ENCODE measurements around the gene D2HGDH. TPM values are rescaled to one million over a fixed set of nuclear protein-coding genes. Genes with fewer than 3 reads are reported as not detected.
A peak's percentile ranks its signal among the peaks of the same experiment; 100 is the strongest.

D2HGDH gene
- total and polyA plus RNA-seq, 7 donors = 6.0 to 36.9 (median 12.0) TPM

DNA sequence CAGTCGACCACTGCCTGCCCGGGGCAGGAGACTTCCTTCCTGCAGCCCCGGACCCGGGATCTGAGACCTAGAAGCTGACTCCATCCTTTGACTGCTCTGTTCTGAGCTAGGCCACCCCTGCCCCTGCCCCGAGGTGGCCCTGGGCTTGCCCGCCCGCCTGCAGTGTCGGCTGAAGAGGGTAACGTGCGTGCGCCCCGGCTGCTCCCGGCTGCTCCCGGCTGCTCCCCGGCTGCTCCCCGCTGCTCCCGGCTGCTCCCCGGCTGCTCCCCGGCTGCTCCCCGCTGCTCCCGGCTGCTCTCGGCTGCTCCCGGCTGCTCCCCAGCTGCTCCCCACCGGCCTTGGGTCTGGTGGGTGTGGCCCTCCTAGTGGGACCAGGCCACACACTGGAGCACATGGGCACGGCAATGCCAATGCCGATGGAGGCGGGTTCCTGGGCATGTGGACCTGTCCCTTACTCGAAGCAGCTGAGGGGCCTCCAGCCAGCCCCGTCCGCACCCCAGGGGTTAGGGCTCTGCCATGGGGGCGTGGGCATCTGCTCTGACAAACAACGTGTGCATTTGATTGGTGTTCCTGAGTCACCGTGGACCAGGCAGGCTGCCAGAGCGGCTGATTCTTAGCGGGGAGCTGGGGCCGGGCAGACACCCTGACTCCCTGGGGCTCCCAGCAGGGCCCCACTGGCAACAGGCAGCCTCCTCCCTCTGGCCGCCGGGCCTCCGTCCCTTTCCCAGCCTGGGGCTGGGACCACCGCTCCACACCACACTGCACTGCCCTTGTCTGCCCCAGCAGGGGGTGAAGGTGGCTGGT is 40.2 kb downstream of the D2HGDH start:
- DNase-seq = peak; percentile 62
- no peaks in the 10 kb centered on the region for H3K36me3 ChIP-seq
- peaks cover 0 to 10% (median 8%) of the 10 kb centered on the region in 4 donors for H3K4me1 ChIP-seq
- 13 to 56% methylated on average over 40 of the region's 40 CpGs for WGBS, 2 donors
- H3K9me3 ChIP-seq = no peaks in the 10 kb centered on the region
- intact Hi-C loops (cut with DNase I) = no loop called here
- TF ChIP-seq POLR2AphosphoS5 (IDR thresholded peaks at IDR 0.05) = no peak
- no peak for TF ChIP-seq POLR2A (IDR thresholded peaks at IDR 0.05)
- TF ChIP-seq, protein P1, sequence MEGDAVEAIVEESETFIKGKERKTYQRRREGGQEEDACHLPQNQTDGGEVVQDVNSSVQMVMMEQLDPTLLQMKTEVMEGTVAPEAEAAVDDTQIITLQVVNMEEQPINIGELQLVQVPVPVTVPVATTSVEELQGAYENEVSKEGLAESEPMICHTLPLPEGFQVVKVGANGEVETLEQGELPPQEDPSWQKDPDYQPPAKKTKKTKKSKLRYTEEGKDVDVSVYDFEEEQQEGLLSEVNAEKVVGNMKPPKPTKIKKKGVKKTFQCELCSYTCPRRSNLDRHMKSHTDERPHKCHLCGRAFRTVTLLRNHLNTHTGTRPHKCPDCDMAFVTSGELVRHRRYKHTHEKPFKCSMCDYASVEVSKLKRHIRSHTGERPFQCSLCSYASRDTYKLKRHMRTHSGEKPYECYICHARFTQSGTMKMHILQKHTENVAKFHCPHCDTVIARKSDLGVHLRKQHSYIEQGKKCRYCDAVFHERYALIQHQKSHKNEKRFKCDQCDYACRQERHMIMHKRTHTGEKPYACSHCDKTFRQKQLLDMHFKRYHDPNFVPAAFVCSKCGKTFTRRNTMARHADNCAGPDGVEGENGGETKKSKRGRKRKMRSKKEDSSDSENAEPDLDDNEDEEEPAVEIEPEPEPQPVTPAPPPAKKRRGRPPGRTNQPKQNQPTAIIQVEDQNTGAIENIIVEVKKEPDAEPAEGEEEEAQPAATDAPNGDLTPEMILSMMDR (IDR thresholded peaks at IDR 0.05) = no peak
- no peak for TF ChIP-seq EP300 (IDR thresholded peaks at IDR 0.05)
- H3K4me3 ChIP-seq = no peak overlapping the region
- H3K27me3 ChIP-seq = peaks cover 5 to 69% (median 40%) of the 10 kb centered on the region in 3 donors
- H3K27ac ChIP-seq = no peak overlapping the region

DNA sequence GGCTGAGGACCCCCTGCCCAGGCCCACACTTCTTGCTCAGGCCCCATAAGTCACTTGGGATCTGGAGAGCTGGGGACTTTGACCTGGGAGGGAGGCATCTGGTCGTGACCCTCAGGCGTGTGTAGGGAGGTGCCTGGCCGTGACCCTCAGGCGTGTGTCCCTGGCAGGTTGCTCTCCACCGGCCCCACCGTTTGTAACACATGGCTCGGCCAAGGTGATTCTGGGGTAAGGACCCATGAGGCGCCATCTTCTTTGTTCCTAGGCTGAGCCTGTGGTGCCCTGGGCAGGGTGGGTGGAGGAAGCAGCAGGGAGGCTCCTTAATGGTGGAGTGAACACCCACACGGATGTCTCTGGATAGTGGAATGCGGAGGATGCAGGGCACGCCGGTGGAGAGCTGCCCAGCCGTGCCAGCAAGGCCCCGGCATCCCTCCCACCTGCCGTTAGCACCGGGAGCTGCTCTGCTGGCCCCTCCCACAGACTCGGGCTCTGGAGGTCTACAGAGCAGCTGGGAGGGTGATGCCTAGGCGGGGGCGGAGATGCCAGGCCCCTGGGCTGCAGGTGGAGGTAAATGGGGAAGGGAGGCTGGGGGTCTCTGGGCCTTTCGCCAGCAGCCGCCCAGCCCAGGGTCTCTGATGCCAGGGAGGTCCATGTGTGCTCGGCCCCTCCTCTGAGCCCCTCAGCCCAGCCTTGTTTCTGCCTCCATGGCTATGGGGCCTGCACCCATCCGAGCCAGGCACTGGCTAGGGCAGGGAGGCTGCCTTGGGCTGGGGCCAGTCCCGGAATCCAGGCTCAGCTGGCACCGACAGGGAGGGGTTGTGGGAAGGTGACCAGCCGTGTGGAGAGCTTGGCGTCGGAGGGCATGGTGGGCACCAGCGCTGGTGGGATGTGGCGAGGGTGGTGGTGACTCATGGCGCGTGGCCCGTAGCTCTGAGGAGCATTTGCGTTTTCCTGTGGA is 41.1 kb downstream of the D2HGDH start:
- WGBS, 2 donors = 16 to 74% methylated on average over 34 of the region's 34 CpGs
- intact Hi-C loops (cut with DNase I) = no loop called here

DNA sequence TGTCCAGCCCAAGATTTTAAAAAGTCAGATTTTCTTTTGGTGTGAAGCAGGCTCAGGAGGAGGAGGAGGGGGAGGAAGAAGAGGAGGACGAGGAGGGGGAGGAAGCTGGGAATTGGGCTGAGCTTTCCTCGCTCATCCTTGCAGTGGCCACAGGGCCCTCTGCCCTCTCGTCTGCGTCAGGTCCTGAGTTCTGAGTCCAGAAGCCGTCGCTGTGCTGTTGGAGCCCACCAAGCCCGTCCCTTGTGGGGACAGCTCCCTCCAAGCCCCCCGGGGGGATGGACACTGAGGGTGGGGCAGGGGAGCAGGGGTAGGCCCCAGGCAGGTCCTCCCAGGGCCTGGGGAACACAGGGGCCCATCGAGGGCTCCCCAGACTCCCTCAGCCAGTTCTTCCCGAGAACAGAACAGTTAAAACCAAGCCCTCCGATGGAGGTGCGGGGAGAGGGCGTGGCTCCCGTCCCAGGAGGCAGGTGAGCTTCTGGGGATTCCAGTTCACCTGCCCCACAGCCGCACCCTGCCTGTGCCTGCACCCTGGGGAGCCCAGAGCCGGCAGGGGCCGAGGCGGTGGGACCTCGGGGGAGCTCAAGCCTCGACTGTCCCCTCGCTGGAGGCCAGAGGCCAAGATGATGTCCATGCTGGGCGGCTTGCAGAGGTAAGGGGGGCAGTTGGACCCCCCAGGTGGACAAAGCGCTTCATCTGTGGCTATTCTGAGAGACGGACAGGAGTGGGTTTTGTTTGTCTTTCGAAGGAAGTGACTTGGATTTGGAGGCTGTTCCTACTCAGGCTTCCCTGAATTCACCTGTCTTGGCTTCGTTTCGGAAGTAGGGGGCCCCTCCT is 42.1 kb downstream of the D2HGDH start, which contains the start of gene GAL3ST2:
Gene GAL3ST2, plus strand, starts transcription at position 487 of the 834 bp plus-strand sequence. Its CDS starts 134 bp downstream, at position 621.
- no peak for TF ChIP-seq POLR2A (IDR thresholded peaks at IDR 0.05)
- no peak for TF ChIP-seq EP300 (IDR thresholded peaks at IDR 0.05)
- TF ChIP-seq POLR2AphosphoS5 (IDR thresholded peaks at IDR 0.05) = no peak
- TF ChIP-seq, protein P1 (IDR thresholded peaks at IDR 0.05) = no peak
- Histone ChIP-seq H3K4me3 (no peak within 1 kb of the TSS), H3K27me3 (peaks cover 0 to 58% (median 40%) of the 10 kb centered on the region in 3 donors), H3K36me3 (no peaks in the 10 kb centered on the region), H3K27ac (no peak within 1 kb of the TSS), H3K9me3 (no peaks in the 10 kb centered on the region), H3K4me1 (peaks cover 0 to 4% (median 3%) of the 10 kb centered on the region in 4 donors)
- intact Hi-C loops (cut with DNase I) = no loop called here
- DNase-seq = peak; percentile 53
- WGBS, 2 donors = 16 to 67% methylated on average over 27 of the region's 27 CpGs

More for the DNA sequence above, 41.1 kb downstream of the D2HGDH start:
- H3K27ac ChIP-seq = no peak overlapping the region
- peaks cover 0 to 10% (median 8%) of the 10 kb centered on the region in 4 donors for H3K4me1 ChIP-seq
- TF ChIP-seq EP300 (IDR thresholded peaks at IDR 0.05) = no peak
- TF ChIP-seq, protein P1 (IDR thresholded peaks at IDR 0.05) = no peak
- no peak for TF ChIP-seq POLR2A (IDR thresholded peaks at IDR 0.05)
- TF ChIP-seq POLR2AphosphoS5 (IDR thresholded peaks at IDR 0.05) = no peak
- H3K4me3 ChIP-seq = no peak overlapping the region
- no peaks in the 10 kb centered on the region for H3K36me3 ChIP-seq
- H3K9me3 ChIP-seq = no peaks in the 10 kb centered on the region
- DNase-seq = peak; percentile 57
- peaks cover 5 to 69% (median 40%) of the 10 kb centered on the region in 3 donors for H3K27me3 ChIP-seq

DNA sequence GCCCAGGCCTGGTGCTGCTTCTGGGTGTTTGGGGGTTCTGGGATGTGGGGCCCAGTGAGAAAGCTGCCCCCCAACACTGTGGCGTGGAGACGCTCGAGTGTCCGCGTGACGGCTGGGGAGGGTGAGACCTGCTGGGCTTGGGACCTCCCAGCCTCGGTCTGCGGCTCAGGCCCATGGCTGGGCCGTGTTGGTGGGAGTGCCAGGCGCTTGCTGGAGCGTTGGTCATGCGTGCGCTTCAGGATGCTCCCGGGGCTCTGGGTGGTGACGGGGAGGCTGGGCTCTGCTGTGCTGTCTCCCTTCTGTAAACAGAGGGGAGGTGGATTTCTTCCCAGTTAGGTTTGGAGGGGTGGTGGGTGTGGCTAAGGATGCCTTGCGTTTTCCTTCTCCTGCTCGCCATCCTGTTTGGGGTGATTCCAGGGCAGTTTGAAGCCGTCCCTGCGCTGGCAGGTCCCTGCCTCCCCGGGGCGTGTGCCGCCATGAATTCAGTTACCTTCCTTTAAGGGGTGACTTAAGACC is 42.8 kb downstream of the D2HGDH start:
- TF ChIP-seq EP300 (IDR thresholded peaks at IDR 0.05) = no peak
- TF ChIP-seq POLR2AphosphoS5 (IDR thresholded peaks at IDR 0.05) = no peak
- TF ChIP-seq, protein P1 (IDR thresholded peaks at IDR 0.05) = no peak
- no peak for TF ChIP-seq POLR2A (IDR thresholded peaks at IDR 0.05)
- Histone ChIP-seq H3K9me3 (no peaks in the 10 kb centered on the region), H3K4me3 (no peak overlapping the region), H3K4me1 (no peaks in the 10 kb centered on the region), H3K36me3 (no peaks in the 10 kb centered on the region), H3K27ac (no peak overlapping the region), H3K27me3 (peaks cover 0 to 52% (median 40%) of the 10 kb centered on the region in 3 donors)
- peak; percentile 34 for DNase-seq
- WGBS, 2 donors = 12 to 65% methylated on average over 22 of the region's 22 CpGs
- intact Hi-C loops (cut with DNase I) = no loop called here

All from sigmoid colon (tissue), 7 donors.